H9 (cell line): ENCODE measurements around the gene IQCE. TPM values are rescaled to one million over a fixed set of nuclear protein-coding genes. Genes with fewer than 3 reads are reported as not detected.

Experiments used
- DNase-seq: peaks from one replicate; pipeline ENCODE4 v3.0.0-alpha.2; 2017
- H2AFZ ChIP-seq: one replicate; pipeline ENCODE4 v1.6.1; 2013; ENCODE audit warnings: mild to moderate bottlenecking, low read length, control low read depth, moderate library complexity
- H2AK5ac ChIP-seq: 2 replicates; pipeline ENCODE4 v1.6.1; 2013; ENCODE audit warnings: low read length, control low read depth, mixed read lengths; ENCODE audit not compliant: insufficient read length
- H2BK120ac ChIP-seq: one replicate; pipeline ENCODE4 v1.6.1; 2013; ENCODE audit warnings: low read depth, mild to moderate bottlenecking, low read length, control low read depth, inconsistent platforms; ENCODE audit not compliant: poor library complexity, severe bottlenecking
- H2BK12ac ChIP-seq: 2 replicates; pipeline ENCODE4 v1.6.1; 2013; ENCODE audit warnings: low read length, control low read depth, mixed read lengths, low read depth; ENCODE audit not compliant: insufficient read length
- H2BK15ac ChIP-seq: 2 replicates; pipeline ENCODE4 v1.6.1; 2013; ENCODE audit warnings: low read depth, low read length, control low read depth
- H2BK20ac ChIP-seq: one replicate; pipeline ENCODE4 v1.6.1; 2013; ENCODE audit warnings: low read depth, mild to moderate bottlenecking, low read length, control low read depth, inconsistent platforms; ENCODE audit not compliant: poor library complexity, severe bottlenecking
- H2BK5ac ChIP-seq: 2 replicates; pipeline ENCODE4 v1.6.1; 2013; ENCODE audit warnings: low read length, control low read depth, mixed read lengths; ENCODE audit not compliant: insufficient read length
- H3K14ac ChIP-seq: 2 replicates; pipeline ENCODE4 v1.6.1; 2013; ENCODE audit warnings: low read length, control low read depth; ENCODE audit not compliant: insufficient read depth
- H3K18ac ChIP-seq: 2 replicates; pipeline ENCODE4 v1.6.1; 2013; ENCODE audit warnings: low read depth, mild to moderate bottlenecking, mixed read lengths, low read length, control low read depth; ENCODE audit not compliant: insufficient read length
- H3K23ac ChIP-seq: 2 replicates; pipeline ENCODE4 v1.6.1; 2013; ENCODE audit warnings: low read length, control low read depth, mixed read lengths, low read depth; ENCODE audit not compliant: insufficient read length
- H3K23me2 ChIP-seq: 2 replicates; pipeline ENCODE4 v1.6.1; 2013; ENCODE audit warnings: low read depth, mild to moderate bottlenecking, mixed read lengths, low read length, control low read depth; ENCODE audit not compliant: insufficient read length, poor library complexity, severe bottlenecking
- H3K27ac ChIP-seq: 2 replicates; pipeline ENCODE4 v1.5.1; 2013; ENCODE audit warnings: low read length, control low read depth, mixed read lengths, low read depth; ENCODE audit not compliant: insufficient read length
- H3K27me3 ChIP-seq: 2 replicates; pipeline ENCODE4 v1.6.1; 2013; ENCODE audit warnings: low read length, control low read depth, inconsistent platforms; ENCODE audit not compliant: insufficient read depth
- H3K4ac ChIP-seq: 2 replicates; pipeline ENCODE4 v1.6.1; 2013; ENCODE audit warnings: low read depth, mild to moderate bottlenecking, control low read depth, inconsistent platforms, low read length, moderate library complexity
- H3K4me1 ChIP-seq: 2 replicates; pipeline ENCODE4 v1.6.1; 2013; ENCODE audit warnings: low read length, control low read depth, inconsistent platforms; ENCODE audit not compliant: insufficient read depth
- H3K4me2 ChIP-seq: 2 replicates; pipeline ENCODE4 v1.6.1; 2013; ENCODE audit warnings: low read length, control low read depth, mixed read lengths; ENCODE audit not compliant: insufficient read length, insufficient read depth
- H3K56ac ChIP-seq: 2 replicates; pipeline ENCODE4 v1.6.1; 2013; ENCODE audit warnings: low read depth, mild to moderate bottlenecking, mixed read lengths, low read length, control low read depth; ENCODE audit not compliant: insufficient read length
- H3K79me1 ChIP-seq: 2 replicates; pipeline ENCODE4 v1.6.1; 2013; ENCODE audit warnings: low read depth, mild to moderate bottlenecking, moderate library complexity, low read length, control low read depth, inconsistent platforms; ENCODE audit not compliant: insufficient read depth, poor library complexity, severe bottlenecking
- H3K79me2 ChIP-seq: 2 replicates; pipeline ENCODE4 v1.6.1; 2013; ENCODE audit warnings: low read length, control low read depth, inconsistent platforms; ENCODE audit not compliant: insufficient read depth
- H3K9ac ChIP-seq: 2 replicates; pipeline ENCODE4 v1.6.1; 2013; ENCODE audit warnings: low read length, control low read depth, mixed read lengths; ENCODE audit not compliant: insufficient read length; ENCODE audit errors: extremely low read depth
- H3K9me3 ChIP-seq: one replicate; pipeline ENCODE4 v1.6.1; 2013; ENCODE audit warnings: low read depth, low read length, inconsistent platforms; ENCODE audit not compliant: control insufficient read depth
- H3T11ph ChIP-seq: one replicate; pipeline ENCODE4 v1.6.1; 2013; ENCODE audit warnings: mild to moderate bottlenecking, low read length, control low read depth, inconsistent platforms
- H4K20me1 ChIP-seq: one replicate; pipeline ENCODE4 v1.6.1; 2013; ENCODE audit not compliant: control insufficient read depth, insufficient read length, insufficient read depth
- H4K5ac ChIP-seq: 2 replicates; pipeline ENCODE4 v1.6.1; 2013; ENCODE audit warnings: low read depth, mild to moderate bottlenecking, mixed read lengths, low read length, control low read depth; ENCODE audit not compliant: insufficient read length
- H4K8ac ChIP-seq: replicated peaks from 2 replicates; pipeline ENCODE4 v1.6.1; 2013; ENCODE audit warnings: low read length, control low read depth, mixed read lengths, low read depth; ENCODE audit not compliant: insufficient read length
- H4K91ac ChIP-seq: 2 replicates; pipeline ENCODE4 v1.6.1; 2013; ENCODE audit warnings: low read depth, mild to moderate bottlenecking, moderate library complexity, mixed read lengths, low read length, control low read depth; ENCODE audit not compliant: insufficient read length
- H3K27ac Mint-ChIP-seq, 3 experiments: 2 replicates in 2 of 3; 3 replicates in 1 of 3; pipeline ENCODE4 v1.8.0; 2020 to 2021; ENCODE audit warnings: mixed read lengths in 3 of 3, mild to moderate bottlenecking in 1 of 3, moderate library complexity in 1 of 3
- H3K27me3 Mint-ChIP-seq: 2 replicates; pipeline ENCODE4 v1.8.0; 2021; ENCODE audit warnings: low read depth, mild to moderate bottlenecking, moderate library complexity, mixed read lengths
- H3K36me3 Mint-ChIP-seq, 3 experiments: 2 replicates in 2 of 3; 3 replicates in 1 of 3; pipeline ENCODE4 v1.8.0; 2020 to 2021; ENCODE audit warnings: low read depth in 3 of 3, mixed read lengths in 3 of 3; ENCODE audit not compliant: insufficient read depth in 1 of 3
- H3K4me1 Mint-ChIP-seq, 2 experiments: 2 replicates each; pipeline ENCODE4 v1.8.0; 2020; ENCODE audit warnings: mixed read lengths in 2 of 2
- H3K4me3 Mint-ChIP-seq, 2 experiments: 2 replicates in 1 of 2; 3 replicates in 1 of 2; pipeline ENCODE4 v1.8.0; 2020 to 2021; ENCODE audit warnings: mild to moderate bottlenecking in 2 of 2, mixed read lengths in 2 of 2, moderate library complexity in 1 of 2
- H3K9me3 Mint-ChIP-seq, 2 experiments: 2 replicates in 1 of 2; 3 replicates in 1 of 2; pipeline ENCODE4 v1.8.0; 2020; ENCODE audit warnings: mild to moderate bottlenecking in 2 of 2, mixed read lengths in 2 of 2, moderate library complexity in 1 of 2
- CTCF ChIP-seq: fragments of 200-600 bp; sonication (generic); conservative IDR thresholded peaks from 3 replicates; pipeline ENCODE4 v1.8.0; 2021; ENCODE audit warnings: antibody characterized with exemption, mild to moderate bottlenecking
- whole genome bisulfite sequencing: extraction: QIAGEN DNeasy Blood & Tissue Kit; methylation state at CpG from one replicate; pipeline ENCODE4 v1.1.7; 2013; ENCODE audit warnings: missing lambda C conversion rate, low lambda C conversion rate, mixed read lengths; ENCODE audit not compliant: insufficient read length; ENCODE audit errors: extremely low coverage; 5-methylcytosine and 5-hydroxymethylcytosine counted together
- total RNA-seq: library from RNA; stranded (reverse); gene quantifications from 2 replicates; pipeline ENCODE4 v1.2.1, GENCODE V29; 2021

IQCE gene
- total RNA-seq, 1 experiment from 2014 or later, result 7.0 TPM

DNA sequence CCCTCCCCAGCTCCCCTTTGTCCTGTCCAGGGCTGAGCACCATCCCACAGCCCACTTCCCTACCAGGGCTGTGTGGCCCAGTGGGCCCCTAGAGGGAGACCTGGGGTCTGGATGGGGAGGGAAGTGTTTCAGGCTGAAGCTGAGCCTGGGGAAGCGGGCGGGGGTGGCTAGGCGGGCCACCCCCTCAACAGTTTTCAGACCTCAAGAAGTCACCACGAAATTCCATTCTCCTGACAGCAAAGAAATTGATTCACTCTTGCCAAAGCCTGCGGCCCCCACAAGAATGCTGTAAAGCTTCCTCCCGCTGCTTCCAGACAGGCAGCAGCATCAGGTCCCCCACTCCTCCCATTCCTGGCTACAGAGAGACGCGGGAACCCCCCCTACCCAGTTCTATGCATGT is 41.8 kb upstream of the IQCE start:
- H4K8ac ChIP-seq, result no peak overlapping the region
- no peak for DNase-seq

More for the DNA sequence above, 41.8 kb upstream of the IQCE start:
- no peak overlapping the region for H3K23ac ChIP-seq
- H2BK5ac ChIP-seq, result no peak overlapping the region
- H2BK120ac ChIP-seq, result no peak overlapping the region
- no peak for TF ChIP-seq CTCF
- H3K27me3 Mint-ChIP-seq, result peaks cover 26% of the 10 kb centered on the region
- H3K27ac ChIP-seq, result no peak overlapping the region
- H3K4me2 ChIP-seq, result no peak overlapping the region
- no peak overlapping the region for H2BK12ac ChIP-seq
- H3K27ac Mint-ChIP-seq, result no peak overlapping the region
- no peak overlapping the region for H2AK5ac ChIP-seq
- no peaks in the 10 kb centered on the region; the same call in 1 of the 2 replicates for H3K79me2 ChIP-seq
- H3K23me2 ChIP-seq, result peaks cover 13% of the 10 kb centered on the region
- peak overlapping the region in 1 of 2 experiments; percentile 25; a peak in 1 of 5 replicates for H3K4me3 Mint-ChIP-seq
- no peak overlapping the region for H2BK15ac ChIP-seq
- no peak overlapping the region for H3K56ac ChIP-seq
- H3K18ac ChIP-seq, result no peak overlapping the region
- H3K9me3 ChIP-seq, result no peaks in the 10 kb centered on the region
- no peak overlapping the region for H3K9ac ChIP-seq
- H4K5ac ChIP-seq, result no peak overlapping the region
- no peaks in the 10 kb centered on the region for H3K9me3 Mint-ChIP-seq
- no peak overlapping the region for H4K91ac ChIP-seq
- H2AFZ ChIP-seq, result no peak overlapping the region
- H3K4ac ChIP-seq, result no peak overlapping the region
- H3K4me1 Mint-ChIP-seq, result peaks cover 35 to 41% of the 10 kb centered on the region in 2 experiments
- H3K79me1 ChIP-seq, result no peaks in the 10 kb centered on the region
- no peak overlapping the region for H2BK20ac ChIP-seq
- no CpG with 5 or more reads among the region's 8 CpGs for WGBS
- peaks cover 0 to 5% (median 4%) of the 10 kb centered on the region in 3 experiments; a peak in 2 of 7 replicates for H3K36me3 Mint-ChIP-seq
- no peaks in the 10 kb centered on the region for H4K20me1 ChIP-seq
- H3T11ph ChIP-seq, result no peak overlapping the region
- H3K4me1 ChIP-seq, result peaks cover 4% of the 10 kb centered on the region; the same call in 1 of the 2 replicates
- H3K14ac ChIP-seq, result no peak overlapping the region
- no peaks in the 10 kb centered on the region; the same call in 1 of the 2 replicates for H3K27me3 ChIP-seq
